GM18867 (cell line): ENCODE data around the gene TAS1R3.
A peak's percentile ranks its signal among the peaks of the same experiment; 100 is the strongest.

Experiments
- ATAC-seq: cut with Tn5 transposase; IDR thresholded peaks from one replicate; pipeline ENCODE4 v1.9.1; 2021; ENCODE audit warnings: mild to moderate bottlenecking, moderate library complexity; ENCODE audit not compliant: unreplicated experiment

The TAS1R3 gene

GRCh38 chr1:1331068-1331965, at the start of gene TAS1R3:
Gene TAS1R3, plus strand, starts transcription at chr1:1331280. Its CDS starts 66 bp downstream, at chr1:1331346.
- no peak for ATAC-seq

DNA sequence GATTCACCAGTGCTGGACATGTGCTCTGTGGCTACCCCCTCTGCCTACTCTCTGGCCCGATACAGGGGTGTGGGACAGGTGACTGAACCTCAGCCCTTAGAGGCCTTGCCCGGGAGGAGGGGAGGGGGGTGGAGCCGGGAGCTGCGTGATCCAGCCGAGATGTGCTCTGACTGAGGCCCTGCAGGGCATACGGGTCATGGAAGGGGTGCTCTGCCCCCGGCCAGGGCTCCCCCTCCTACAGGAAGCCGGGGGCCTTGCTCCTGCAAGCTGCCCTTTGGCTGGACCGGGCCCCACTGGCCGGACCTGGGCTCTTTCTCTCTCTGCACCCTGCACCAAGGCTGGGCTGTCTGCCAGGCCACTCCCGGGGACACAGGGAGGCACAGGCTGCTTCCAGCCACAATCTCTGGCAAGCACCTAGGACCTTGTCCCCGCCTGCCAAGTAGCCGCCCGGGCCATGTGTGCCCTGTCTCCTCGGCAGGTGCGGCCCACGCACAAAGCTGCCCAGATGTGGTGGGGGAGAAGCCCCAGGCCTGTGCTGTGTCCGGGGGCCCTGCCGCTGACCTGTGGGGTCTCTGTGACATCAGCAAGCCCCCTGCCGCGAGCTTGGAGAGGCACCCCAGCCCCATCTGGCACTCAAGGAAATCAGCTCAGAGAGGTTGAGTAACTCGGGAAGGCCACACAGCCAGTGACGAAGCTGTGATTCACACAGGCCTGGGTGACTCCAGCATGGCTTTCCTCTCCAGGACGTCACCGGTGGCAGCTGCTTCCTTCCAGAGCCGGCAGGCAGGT, 49.4 kb upstream of the TAS1R3 start:
- no peak for ATAC-seq

GRCh38 chr1:1282998-1283397, 48.1 kb upstream of the TAS1R3 start:
- ATAC-seq = no peak

DNA sequence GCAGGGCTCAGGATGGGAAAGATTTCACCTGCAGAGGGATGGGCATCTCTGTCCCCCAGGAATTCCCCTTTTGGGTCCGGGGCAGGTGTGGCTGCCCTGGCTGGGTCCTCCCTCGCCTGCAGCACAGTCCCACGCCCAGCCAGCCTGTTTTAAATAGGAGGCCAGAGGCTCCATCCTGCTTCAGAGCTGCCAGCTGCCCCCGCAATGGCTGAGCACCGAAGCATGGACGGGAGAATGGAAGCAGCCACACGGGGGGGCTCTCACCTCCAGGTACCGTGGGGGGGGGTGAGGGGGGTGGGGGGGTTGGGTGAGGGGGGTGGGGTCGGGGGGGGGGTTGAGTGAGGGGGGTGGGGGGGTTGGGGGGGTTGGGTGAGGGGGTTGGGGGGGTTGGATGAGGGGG, 47.3 kb upstream of the TAS1R3 start:
- no peak for ATAC-seq

DNA sequence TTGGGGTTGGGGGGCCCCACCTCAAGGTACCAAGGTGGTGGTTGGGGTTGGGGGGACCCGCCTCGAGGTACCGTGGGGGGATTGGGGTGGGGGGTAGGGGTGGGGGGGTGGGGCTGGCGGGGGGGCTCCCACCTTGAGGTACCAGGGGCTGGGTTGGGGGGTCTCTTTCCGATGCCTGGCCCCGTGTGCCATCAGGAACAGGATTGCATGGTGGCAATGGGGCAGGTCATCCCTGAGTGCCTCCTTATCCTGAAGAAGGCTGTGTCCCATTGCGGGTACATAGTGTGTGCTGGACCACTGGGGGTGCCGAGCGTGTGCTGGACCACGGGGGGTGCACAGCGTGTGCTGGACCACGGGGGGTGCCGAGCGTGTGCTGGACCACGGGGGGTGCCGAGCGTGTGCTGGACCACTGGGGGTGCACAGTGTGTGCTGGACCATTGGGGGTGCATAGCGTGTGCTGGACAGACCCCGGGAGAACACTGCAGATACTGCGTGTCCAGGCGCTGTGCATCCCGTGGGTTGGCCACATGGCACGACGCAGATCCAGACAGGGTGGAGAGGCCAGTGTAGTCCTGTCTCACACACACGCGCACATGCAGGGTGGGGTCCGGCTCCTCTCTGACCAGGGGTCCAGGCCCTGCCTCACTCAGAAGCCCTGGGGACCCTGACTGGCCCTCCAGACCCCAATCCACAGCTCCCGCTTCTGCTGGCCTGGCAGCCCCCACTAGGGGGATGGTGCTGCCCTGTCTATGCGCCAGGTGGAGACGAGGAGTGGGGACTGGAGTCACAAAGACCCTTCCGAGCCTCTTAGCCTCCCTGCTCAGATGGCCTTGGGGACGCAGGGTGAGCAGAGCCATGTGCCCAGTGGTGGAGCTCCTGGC, 46.6 kb upstream of the TAS1R3 start:
- no peak for ATAC-seq

GRCh38 chr1:1285102-1285571, 45.9 kb upstream of the TAS1R3 start:
- ATAC-seq = no peak

GRCh38 chr1:1285611-1286311, 45.3 kb upstream of the TAS1R3 start:
- no peak for ATAC-seq

DNA sequence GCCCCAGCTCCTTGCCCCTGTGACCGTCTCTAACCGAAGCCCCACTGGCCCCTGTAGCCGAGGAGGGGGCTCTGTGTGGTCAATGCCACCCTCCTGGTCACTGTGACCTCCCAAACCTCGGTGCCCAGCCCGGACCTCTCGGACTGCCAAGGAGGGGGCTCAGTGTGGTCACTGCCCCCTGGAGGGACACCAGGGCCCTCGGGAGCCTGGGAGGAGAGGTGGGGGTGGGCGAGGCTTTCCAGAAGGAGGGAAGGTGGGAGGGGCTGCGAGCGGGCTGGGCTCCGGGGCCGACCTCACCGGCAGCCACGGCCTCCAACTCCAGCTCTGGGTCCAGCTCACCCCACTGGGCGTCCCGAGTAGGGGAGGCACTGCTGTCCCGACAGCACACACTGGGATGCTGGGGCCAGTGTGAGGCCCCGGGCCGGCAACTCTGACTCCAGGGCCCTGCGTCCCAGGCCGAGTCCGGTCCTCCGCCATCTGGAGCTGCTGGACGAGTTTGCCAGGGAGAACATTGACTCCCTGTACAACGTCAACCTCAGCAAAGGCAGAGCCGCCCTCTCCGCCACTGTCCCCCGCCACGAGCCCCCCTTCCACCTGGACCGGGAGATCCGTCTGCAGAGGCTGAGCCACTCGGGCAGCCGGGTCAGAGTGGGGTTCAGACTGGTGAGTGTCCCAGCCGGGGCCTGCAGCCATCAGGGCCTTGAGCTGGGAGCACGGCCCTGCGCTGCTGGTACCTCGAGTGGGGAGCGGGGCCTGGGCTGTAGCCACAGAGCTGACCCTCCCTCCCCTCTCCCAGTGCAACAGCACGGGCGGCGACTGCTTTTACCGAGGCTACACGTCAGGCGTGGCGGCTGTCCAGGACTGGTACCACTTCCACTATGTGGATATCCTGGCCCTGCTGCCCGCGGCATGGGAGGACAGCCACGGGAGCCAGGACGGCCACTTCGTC, 44.5 kb upstream of the TAS1R3 start:
- no peak for ATAC-seq

GRCh38 chr1:1287288-1288110, 43.6 kb upstream of the TAS1R3 start:
- ATAC-seq = no peak

GRCh38 chr1:1290238-1290731, 40.8 kb upstream of the TAS1R3 start:
- no peak for ATAC-seq

GRCh38 chr1:1291023-1291528, 40.0 kb upstream of the TAS1R3 start:
- ATAC-seq = no peak

DNA sequence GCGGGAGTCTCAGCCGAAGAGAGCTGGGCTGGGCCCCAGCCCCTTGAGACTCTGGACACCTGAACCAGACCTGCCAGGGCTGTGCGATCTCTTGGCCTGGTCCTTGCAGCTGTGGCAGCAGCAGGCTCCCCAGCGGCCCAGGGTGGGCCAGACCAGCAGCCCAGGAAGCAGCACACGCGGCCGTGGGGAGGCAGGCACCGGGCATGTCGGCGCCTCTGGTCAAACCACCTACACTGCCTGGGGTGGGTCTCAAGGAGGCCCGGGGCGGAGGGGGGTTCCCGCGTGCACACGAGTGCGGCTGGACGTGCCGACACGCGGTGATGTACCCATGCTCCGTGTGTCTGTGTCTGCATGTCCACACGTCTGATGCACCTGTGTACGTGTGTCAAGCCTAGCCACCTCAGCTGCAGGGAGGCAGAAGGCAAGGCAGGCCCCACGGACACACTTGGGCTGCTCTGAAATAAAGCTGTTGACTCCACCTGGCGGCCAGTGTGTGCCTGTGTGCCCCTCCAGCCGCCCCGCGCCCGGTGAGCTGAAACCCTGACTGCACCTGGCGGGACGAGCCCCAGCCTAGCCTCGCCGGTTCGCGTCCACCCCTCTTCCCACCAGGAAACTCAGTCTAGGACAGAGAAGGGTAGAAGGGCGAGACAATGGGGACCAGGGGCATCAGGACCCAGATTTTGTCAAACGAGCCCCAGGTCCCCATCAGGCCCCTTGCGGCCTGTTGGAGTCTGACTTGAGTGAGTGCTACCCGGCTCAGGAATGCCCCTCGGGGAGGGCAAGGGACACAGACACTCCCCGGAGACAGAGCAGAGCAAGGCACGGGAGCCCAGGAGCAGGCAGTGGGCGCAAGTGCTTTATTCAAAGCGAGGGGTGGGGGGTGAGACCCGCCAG, 39.3 kb upstream of the TAS1R3 start:
- peak; percentile 46 for ATAC-seq

- no peak for ATAC-seq
Measured at GRCh38 chr1:1292442-1292779, 38.7 kb upstream of the TAS1R3 start.

DNA sequence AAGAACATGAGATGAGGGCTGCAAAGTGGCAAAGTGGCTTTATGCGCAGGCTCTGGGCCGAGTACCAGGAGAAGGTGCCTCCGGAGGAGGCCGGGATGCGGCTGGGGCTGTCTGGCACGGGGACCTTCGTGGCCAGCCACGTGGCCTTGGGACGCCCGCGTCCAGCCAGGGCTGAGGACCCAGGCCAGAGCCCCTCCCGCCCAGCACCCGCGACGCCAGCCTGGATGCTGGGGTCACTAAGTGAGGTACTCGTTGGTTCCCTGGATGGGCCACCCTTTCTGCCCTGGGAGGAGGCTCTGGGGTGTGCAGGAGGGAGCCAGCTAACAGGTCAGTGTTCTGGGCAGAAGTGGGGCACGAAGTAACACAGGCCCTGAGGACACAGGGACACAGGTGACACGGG, 38.2 kb upstream of the TAS1R3 start:
- ATAC-seq = no peak

DNA sequence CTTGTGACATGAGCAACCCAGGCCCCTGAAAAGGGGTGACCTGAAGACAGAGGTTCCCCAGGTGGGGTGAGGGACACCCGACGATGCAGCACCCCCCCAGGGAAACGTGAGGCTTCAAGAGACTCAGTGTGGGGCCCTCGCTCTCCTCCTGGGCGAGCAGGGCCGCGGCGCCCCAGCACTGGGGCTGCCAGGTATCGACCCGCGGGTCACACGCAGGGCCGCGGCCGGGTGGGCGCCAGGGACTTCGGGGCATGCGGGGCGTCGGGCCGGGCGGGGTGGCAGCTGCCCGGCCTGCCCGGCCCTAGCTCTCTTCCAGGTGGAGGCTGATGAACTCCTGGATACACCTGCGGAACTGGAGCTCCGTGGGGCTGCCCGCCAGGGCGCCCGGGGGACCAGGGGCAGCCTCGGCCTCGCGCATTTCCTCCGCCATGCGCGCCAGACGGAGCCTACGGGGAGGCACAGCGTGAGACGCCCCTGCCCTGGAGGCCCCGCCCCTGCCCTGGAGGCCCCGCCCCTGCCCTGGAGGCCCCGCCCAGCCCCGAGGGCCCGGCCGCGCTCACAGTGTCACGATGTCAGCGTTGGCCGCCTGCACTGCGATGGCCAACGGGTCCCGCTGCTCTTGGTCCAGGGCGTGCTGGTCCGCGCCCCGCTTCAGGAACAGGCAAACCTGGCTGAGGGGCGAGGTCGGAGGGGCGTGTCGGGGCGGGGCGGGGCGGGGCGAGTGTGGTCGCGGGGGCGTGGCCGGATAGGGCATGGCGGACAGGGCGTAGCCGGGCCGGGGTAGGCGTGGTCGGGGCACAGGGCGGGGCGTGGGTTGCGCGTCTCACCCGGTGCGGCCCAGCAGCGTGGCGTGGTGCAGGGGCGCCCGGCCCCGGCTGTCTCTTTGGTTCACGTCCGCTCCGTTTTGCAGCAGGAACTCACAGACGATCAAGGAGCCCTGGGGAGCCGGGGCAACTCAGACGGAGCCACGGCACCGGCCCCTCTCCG, 37.5 kb upstream of the TAS1R3 start:
- no peak for ATAC-seq
